Right lobe of liver (tissue), 6 donors: Measurements from ENCODE around the gene PNPLA7. TPM values are rescaled to one million over a fixed set of nuclear protein-coding genes. Genes with fewer than 3 reads are reported as not detected.
A peak's percentile ranks its signal among the peaks of the same experiment; 100 is the strongest.

Experiments used
- ATAC-seq, 4 donors: fragments of 200-7000 bp; cut with Tn5 transposase; one replicate each; pipeline ENCODE4 v1.9.1; 2020; ENCODE audit warnings: mild to moderate bottlenecking in 4 of 4, moderate library complexity in 4 of 4
- DNase-seq, 3 donors: peaks; one replicate each; pipeline ENCODE4 v3.0.0-alpha.2; 2020
- H3K27ac ChIP-seq, 3 donors: fragments of 200-600 bp; one replicate each; pipeline ENCODE4 v1.8.0; 2022
- H3K27me3 ChIP-seq, 2 donors: fragments of 200-600 bp; one replicate each; pipeline ENCODE4 v1.8.0; 2022
- H3K36me3 ChIP-seq, 4 donors: fragments of 200-600 bp; sonication (generic) in 1 of 4; one replicate each; pipeline versions ENCODE4 v1.5.1 to v1.8.0; 2017 to 2022; ENCODE audit warnings: control low read depth in 1 of 4
- H3K4me1 ChIP-seq, 4 donors: fragments of 200-600 bp; sonication (generic) in 1 of 4; one replicate each; pipeline versions ENCODE4 v1.5.1 to v1.8.0; 2017 to 2022; ENCODE audit warnings: control low read depth in 1 of 4
- H3K4me3 ChIP-seq, 3 donors: fragments of 200-600 bp; one replicate each; pipeline ENCODE4 v1.8.0; 2022
- H3K9me3 ChIP-seq, 4 donors: fragments of 200-600 bp; sonication (generic) in 1 of 4; one replicate each; pipeline versions ENCODE4 v1.5.1 to v1.8.0; 2017 to 2022; ENCODE audit warnings: control low read depth in 1 of 4
- POLR2A ChIP-seq: fragments of 450-650 bp; IDR thresholded peaks from one replicate; pipeline ENCODE4 v1.6.1; 2017; ENCODE audit warnings: antibody characterized with exemption, mild to moderate bottlenecking
- WGBS: methylation state at CpG from one replicate; pipeline ENCODE4 v1.1.6; 2018; ENCODE audit warnings: low coverage, low lambda C conversion rate; ENCODE audit not compliant: insufficient coverage; ENCODE audit errors: missing lambda C conversion rate; 5-methylcytosine and 5-hydroxymethylcytosine counted together
- intact Hi-C, 2 donors: fragments of 100-400 bp; cut with DNase I; formaldehyde crosslinking; loops; one replicate each; pipeline versions ENCODE4 v1.11.2 to v1.14.1; 2022
- total RNA-seq, 6 experiments: library from RNA; depleted of rRNA in 2 of 6; stranded (reverse); fragments of >200 nt in 2 of 6; fragmentation: NEBNext Ultra II Directional in 3 of 6; extraction: Animal tissue kit (Norgen Biotek cat#: 25700) in 3 of 6; gene quantifications; one replicate each; pipeline versions ENCODE4 v1.1.0 to v1.2.4, GENCODE V29; 2016 to 2023
- TF ChIP-seq, protein P1 (sequence below), 4 donors: fragments of 200-600 bp in 3 of 4; fragments of 450-650 bp in 1 of 4; IDR thresholded peaks; one replicate each; pipeline versions ENCODE4 v1.5.1 to v1.8.0; 2016 to 2022; ENCODE audit warnings: antibody characterized with exemption in 4 of 4, mild to moderate bottlenecking in 2 of 4
- donor health status: DM: no; HTN: yes; CAD: no.
- donor health status: DM: no; HTN: no; CAD: no.
- donor health status: DM: no; HTN: no; CAD: no.
- donor health status: DM: no; HTN: yes; CAD: no.
- donor health status: DM: no; HTN: yes; CAD: no.

Gene PNPLA7
- total RNA-seq, 6 experiments from 2014 or later: 3.9 to 15.6 (median 7.4) TPM

DNA sequence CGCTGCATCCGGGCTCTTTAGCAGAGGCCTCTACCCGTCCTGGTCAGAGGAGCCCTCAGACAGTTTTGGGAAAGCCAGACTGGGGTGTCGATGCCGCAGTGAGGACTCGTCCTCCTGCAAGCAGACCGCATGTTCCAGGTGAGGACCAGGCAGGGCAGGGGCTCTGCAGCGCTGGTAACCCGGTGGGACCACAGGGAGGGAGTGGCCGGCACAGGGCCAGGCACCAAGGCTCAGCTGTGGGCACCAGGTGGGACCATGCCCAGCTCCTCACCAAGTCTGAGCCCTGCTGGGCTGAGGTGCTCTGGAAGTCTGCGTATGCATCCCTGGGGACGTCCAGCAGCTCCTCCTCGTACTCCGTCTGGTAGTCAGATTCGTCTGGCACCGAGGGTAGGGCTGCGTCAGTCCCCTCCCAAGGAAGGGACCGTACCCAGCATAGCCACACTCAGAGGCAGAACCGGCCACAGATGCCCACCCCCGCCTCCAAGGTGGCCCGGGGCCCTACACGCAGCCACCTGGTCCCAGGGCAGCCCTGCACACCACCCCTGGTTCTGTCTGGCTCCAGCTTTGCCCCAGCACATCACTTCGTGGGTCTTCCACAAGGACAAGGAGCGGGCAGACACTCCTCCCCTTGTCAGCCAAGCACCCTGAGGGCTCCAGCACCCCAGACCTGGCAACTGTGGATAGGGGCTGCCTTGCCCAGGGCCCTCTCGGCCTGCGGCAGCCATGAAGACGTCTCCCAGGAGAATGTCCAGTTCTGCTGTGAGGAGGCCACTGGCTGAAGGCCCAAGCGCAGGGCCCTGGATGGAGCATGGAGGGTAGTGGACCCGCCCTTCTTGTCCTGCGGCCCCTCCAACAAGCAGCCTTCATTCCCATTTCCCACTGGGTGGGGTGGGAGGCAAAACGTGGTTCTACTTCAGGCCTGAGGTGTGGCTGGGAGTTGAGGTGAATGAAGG, 89.6 kb downstream of the PNPLA7 start:
- no peaks in the 10 kb centered on the region for H3K9me3 ChIP-seq
- no peaks in the 10 kb centered on the region for H3K27me3 ChIP-seq
- ATAC-seq (no peak), DNase-seq (peak; percentile 31 to 60 (median 51))
- no CpG with 5 or more reads among the region's 31 CpGs for WGBS
- no peak overlapping the region for H3K27ac ChIP-seq
- no peak overlapping the region for H3K4me3 ChIP-seq
- no peaks in the 10 kb centered on the region for H3K36me3 ChIP-seq
- peaks cover 0 to 15% (median 0%) of the 10 kb centered on the region in 4 donors for H3K4me1 ChIP-seq
- intact Hi-C loops: no loop called here
- TF ChIP-seq, protein P1, sequence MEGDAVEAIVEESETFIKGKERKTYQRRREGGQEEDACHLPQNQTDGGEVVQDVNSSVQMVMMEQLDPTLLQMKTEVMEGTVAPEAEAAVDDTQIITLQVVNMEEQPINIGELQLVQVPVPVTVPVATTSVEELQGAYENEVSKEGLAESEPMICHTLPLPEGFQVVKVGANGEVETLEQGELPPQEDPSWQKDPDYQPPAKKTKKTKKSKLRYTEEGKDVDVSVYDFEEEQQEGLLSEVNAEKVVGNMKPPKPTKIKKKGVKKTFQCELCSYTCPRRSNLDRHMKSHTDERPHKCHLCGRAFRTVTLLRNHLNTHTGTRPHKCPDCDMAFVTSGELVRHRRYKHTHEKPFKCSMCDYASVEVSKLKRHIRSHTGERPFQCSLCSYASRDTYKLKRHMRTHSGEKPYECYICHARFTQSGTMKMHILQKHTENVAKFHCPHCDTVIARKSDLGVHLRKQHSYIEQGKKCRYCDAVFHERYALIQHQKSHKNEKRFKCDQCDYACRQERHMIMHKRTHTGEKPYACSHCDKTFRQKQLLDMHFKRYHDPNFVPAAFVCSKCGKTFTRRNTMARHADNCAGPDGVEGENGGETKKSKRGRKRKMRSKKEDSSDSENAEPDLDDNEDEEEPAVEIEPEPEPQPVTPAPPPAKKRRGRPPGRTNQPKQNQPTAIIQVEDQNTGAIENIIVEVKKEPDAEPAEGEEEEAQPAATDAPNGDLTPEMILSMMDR (IDR thresholded peaks at IDR 0.05): no peak
- TF ChIP-seq POLR2A: no peak

- peak in 3 of 4 donors; percentile 0 to 1 (median 0) for ATAC-seq
- Histone ChIP-seq H3K36me3 (no peaks in the 10 kb centered on the region), H3K4me1 (peaks cover 0 to 21% (median 2%) of the 10 kb centered on the region in 4 donors), H3K9me3 (no peaks in the 10 kb centered on the region), H3K27ac (peak overlapping the region; percentile 28 to 86 (median 61)), H3K4me3 (peak overlapping the region; percentile 3 to 73 (median 33)), H3K27me3 (no peaks in the 10 kb centered on the region)
- intact Hi-C loops: no loop called here
- 0% methylated on average over 1 of the region's 15 CpGs for WGBS
- DNase-seq: peak in 2 of 3 donors; percentile 31 to 58
- no peak for TF ChIP-seq POLR2A
- TF ChIP-seq, protein P1 (IDR thresholded peaks at IDR 0.05): no peak
These were observed 90.4 kb downstream of the PNPLA7 start for GRCh38 chr9:137459601-137460362.

- H3K27me3 ChIP-seq: no peaks in the 10 kb centered on the region
- peak; percentile 91 for TF ChIP-seq POLR2A
- TF ChIP-seq, protein P1 (IDR thresholded peaks at IDR 0.05): no peak
- DNase-seq (peak; percentile 97 to 98 (median 97)), ATAC-seq (peak; percentile 80 to 88 (median 84))
- H3K4me3 ChIP-seq: peak within 1 kb of the TSS; percentile 65 to 73 (median 69)
- intact Hi-C loops: no loop called here
- no peaks in the 10 kb centered on the region for H3K36me3 ChIP-seq
- H3K27ac ChIP-seq: peak within 1 kb of the TSS; percentile 28 to 86 (median 61)
- H3K4me1 ChIP-seq: peaks cover 0 to 25% (median 3%) of the 10 kb centered on the region in 4 donors
- H3K9me3 ChIP-seq: no peaks in the 10 kb centered on the region
- 0% methylated on average over 5 of the region's 62 CpGs for WGBS
These were observed 91.0 kb downstream of the PNPLA7 start, which contains the start of gene NSMF for GRCh38 chr9:137459152-137459600. NSMF (minus strand) TSS chr9:137459334; CDS start chr9:137459102, 232 bp downstream.
